ENCODE measurements around the gene CLEC14A.

The CLEC14A gene, protein sequence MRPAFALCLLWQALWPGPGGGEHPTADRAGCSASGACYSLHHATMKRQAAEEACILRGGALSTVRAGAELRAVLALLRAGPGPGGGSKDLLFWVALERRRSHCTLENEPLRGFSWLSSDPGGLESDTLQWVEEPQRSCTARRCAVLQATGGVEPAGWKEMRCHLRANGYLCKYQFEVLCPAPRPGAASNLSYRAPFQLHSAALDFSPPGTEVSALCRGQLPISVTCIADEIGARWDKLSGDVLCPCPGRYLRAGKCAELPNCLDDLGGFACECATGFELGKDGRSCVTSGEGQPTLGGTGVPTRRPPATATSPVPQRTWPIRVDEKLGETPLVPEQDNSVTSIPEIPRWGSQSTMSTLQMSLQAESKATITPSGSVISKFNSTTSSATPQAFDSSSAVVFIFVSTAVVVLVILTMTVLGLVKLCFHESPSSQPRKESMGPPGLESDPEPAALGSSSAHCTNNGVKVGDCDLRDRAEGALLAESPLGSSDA

DNA sequence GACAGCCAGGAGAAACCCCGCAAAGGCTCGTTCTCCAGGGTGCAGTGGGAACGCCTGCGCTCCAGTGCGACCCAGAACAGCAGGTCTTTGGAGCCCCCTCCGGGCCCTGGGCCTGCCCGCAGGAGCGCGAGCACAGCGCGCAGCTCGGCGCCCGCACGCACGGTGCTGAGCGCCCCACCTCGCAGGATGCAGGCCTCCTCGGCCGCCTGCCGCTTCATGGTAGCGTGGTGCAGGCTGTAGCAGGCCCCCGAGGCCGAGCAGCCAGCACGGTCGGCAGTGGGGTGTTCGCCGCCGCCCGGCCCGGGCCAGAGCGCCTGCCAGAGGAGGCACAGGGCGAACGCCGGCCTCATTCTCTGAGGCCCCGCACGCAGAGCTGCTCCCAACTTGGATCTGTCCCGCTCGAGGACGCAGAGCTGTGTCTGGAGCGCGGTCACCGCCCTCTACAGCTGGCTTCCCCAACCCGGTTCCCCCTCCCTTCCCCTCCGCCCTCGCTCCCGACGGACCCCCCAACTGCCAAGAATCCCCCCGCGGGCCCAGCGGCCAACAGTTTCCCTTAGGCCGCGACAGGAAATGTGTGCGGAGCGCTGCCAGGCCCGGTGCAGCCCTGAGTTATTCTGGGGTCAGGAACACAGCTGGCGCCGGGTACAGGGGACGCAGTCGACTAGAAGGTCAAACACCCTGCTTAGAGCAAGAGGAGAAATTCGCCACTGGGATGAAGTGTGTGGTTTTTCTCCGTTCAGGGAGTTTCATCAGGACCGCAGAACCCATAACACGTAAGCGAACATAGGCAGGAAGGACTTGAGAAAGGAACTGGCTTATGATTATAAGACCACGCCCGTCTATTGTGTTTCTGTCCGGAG lies at the start of gene CLEC14A:
Gene CLEC14A (minus strand): TSS at position 421 of the 860 bp plus-strand sequence. CDS start 71 bp downstream, at position 350.
- FAIRE-seq, result no peak
- DNase-seq (ENCODE audit: extremely low spot score, insufficient read length, low read depth), result no peak

DNA sequence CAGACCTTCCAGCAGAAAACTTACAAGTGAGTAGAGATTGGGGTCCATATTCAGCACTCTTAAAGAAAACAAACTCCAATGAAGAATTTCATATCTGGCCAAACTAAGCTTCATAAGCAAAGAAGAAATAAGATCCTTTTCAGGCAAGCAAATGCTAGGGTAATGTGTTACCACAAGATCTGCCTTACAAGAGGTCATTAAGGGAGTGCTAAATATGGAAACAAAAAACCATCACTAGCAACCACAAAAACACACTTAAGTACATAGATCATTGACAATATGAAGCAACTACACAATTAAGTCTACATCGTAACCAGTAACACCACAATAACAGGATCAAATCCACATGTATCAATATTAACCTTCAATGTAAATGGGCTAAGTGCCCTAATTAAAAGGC lies 47.1 kb upstream of the CLEC14A start:
- FAIRE-seq (no peak), DNase-seq (ENCODE audit: extremely low spot score, insufficient read length, low read depth) (no peak)

DNA sequence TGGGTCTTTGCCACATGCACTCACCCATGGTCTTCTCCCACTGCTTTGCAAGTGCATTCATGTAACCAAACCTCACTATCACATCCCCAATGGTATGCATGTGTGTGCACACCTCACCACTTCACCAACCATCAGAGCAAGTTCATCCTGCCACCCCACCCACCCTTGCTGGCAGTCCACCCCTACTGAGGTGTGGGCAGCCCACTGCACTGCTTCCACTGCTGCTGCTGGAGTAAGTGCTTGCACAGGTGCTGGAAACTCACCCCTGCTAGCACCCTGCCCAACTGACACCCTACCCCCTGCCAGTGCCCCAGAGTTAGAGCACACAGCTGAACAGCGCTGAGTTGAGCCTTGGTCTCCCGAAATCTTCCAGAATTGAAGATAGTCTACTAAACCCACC lies 46.1 kb upstream of the CLEC14A start:
- FAIRE-seq, result no peak
- no peak for DNase-seq (ENCODE audit: extremely low spot score, insufficient read length, low read depth)

DNA sequence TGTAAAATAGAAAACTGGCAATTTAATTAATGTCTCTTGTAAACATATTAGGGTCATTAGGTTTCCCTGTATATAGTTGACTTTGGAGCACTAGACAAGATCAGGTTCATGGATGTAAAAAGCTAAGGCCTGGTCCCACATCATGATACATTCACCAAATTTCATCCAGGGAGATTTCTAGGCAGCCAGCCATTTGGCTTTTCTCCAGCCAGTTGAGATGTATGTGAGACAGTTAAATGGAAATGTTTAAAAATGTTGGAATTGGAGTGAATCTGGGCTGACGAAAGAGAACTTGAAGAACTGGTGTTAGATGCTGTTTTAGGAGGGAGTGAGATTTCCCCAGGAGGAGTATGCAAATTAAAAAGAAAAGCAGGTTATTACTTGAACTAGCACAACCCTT lies 41.8 kb upstream of the CLEC14A start:
- no peak for FAIRE-seq
- no peak for DNase-seq (ENCODE audit: extremely low spot score, insufficient read length, low read depth)

DNA sequence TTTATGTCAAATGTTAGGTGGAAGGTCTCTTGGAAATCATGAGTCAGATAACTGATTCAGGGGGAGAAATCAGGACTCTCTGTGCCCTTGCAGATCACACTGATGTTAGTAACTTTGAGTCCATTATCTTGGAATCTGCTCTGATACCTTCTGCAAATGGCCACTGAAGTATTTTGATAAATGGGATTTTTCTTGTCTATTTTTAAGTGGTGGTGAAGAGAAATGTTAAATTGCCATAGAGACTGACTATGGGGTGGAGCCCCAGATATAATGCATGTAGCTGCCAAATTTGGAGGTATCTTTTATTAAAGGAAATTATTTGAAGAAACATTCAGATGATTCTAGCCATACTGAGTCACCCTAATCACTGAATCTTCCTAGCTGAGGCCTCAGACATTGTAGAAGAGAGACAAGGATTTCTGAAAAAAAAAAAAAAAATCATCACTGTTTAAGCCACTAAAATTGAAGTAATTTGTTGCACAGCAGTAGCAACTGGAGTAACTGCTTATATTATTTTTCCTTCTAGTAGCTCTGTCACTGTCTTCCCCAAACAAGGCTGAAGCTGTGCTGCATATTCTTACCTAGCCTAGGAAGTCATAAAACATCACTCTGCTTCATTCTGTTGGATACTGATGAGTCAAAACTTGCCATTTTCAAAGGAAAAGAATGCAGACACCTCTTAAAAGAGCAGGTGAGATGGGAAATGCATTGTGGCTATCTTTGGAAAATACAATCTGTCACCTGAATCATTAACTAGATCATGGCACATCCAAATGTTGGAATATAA lies 36.0 kb upstream of the CLEC14A start:
- DNase-seq (ENCODE audit: extremely low spot score, insufficient read length, low read depth) (no peak), FAIRE-seq (no peak)

DNA sequence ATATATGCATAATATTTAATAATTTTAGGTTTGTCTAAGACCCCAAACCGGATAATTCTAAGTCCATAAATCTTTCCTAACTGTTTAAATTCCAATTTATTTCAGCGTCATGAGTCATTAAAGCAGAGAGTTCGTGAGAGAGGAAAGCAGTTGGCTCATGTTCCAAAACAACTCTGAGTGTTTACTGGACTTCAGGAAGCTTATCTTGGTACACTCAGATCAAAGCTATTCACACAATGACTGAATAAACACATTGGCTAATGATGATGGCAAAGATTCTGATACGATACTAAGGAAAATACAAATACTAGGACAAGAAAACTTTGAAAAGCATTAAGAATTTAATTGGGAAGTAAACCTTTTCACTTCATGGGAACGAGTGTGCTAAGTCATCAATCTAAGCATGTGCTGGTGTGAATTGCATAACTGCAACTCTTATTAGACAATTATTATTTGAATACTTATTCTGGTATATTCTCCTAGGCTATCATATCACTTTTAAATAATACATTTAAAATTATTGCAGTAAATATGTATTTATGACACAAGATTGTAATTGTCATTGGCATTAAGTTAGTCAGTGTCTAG lies 34.8 kb upstream of the CLEC14A start:
- FAIRE-seq (no peak), DNase-seq (ENCODE audit: extremely low spot score, insufficient read length, low read depth) (no peak)

DNA sequence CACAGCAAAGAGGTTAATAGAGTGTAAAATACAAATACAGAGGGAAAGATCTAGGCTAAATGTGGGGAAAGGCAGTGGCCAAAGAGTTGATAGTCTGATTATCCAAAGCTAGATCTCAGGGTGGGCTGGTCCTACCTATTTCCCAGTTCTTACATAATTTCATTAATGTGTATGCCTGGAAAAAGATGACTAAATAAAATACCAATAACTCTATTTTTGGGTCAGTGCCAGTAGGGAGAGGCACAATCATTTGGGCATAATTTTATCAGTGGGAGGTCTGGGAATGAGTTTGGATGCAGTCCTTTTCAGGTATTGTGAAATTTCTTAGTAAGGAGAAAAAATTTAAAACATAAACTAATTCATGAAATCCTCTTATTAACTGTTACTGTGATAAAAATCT lies 30.6 kb upstream of the CLEC14A start:
- DNase-seq (ENCODE audit: extremely low spot score, insufficient read length, low read depth), result no peak
- no peak for FAIRE-seq

DNA sequence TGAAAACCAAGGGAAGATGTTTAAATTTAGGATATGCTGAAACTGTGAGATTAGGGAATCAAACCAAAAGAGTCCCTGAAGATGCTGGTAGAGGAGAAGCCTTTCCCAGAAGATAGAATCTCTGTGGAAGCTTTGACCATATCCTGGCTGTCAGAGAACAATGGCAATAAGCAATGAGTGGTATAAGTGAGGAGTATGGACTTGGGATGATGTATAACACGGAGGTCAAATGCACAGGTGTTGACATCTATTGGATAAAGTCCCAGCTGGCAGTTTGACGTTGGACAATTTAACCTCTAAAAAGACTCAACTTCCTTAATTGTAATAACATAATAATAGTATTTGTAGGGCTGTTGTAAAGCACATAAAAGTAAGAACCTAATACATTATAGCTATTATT lies 30.1 kb upstream of the CLEC14A start:
- DNase-seq (ENCODE audit: extremely low spot score, insufficient read length, low read depth) (no peak), FAIRE-seq (no peak)

DNA sequence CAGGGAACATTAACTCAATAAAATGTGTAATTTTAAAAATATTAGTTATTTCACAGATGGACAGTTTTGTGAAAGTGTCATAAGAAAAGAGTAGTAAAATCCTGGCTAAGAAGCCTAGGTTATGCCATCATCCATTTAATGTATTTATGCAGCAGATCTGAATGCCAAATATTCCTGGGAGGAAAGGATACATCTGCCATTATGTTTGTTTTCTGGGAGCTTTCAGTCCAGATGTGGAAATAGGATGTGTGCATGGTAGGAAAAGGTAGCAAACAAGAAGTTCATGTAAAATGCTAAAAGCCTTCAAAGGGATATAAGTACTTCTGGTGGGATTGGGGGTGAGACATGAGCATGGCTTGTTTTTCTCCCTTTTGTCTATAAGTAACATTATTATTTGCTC lies 27.0 kb upstream of the CLEC14A start:
- no peak for DNase-seq (ENCODE audit: extremely low spot score, insufficient read length, low read depth)
- FAIRE-seq, result no peak

DNA sequence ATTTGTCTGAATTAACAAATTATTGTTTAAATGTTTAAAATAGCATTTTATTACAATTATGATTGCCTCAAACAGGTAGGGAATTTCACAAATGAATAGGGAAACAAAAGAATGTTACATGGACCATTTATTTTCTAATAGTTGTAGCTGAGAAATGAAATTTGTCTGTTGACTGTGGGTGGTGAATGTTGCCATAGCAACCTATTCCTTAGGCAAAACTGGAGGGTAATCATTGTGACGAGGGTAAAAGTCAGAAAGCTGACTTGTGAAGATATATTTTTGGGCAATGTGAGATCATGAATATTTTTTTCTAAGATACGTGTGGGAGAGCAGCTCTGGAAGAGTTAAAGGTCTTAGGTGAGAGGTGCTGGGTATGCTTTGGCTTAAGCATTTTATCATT lies 24.2 kb upstream of the CLEC14A start:
- FAIRE-seq (no peak), DNase-seq (ENCODE audit: extremely low spot score, insufficient read length, low read depth) (no peak)

DNA sequence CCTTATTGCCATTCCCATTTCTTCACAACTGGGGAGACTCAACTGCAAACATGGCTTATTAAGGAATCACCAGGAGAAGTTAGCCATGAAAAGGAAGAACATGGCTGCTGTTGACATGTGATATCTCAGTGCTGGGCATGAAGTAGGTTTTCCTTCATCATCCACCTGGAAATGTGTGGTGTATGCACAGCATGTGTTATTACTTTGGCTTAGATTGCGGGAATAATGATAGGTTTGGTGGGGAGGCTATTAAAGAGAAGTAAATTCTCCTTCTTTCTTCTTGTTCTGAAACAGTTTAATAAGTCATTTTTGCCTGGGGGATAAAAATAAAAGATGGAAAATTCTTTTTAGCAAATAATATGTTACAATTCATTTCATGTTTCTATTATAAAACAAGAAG lies 23.7 kb upstream of the CLEC14A start:
- FAIRE-seq, result no peak
- no peak for DNase-seq (ENCODE audit: extremely low spot score, insufficient read length, low read depth)

DNA sequence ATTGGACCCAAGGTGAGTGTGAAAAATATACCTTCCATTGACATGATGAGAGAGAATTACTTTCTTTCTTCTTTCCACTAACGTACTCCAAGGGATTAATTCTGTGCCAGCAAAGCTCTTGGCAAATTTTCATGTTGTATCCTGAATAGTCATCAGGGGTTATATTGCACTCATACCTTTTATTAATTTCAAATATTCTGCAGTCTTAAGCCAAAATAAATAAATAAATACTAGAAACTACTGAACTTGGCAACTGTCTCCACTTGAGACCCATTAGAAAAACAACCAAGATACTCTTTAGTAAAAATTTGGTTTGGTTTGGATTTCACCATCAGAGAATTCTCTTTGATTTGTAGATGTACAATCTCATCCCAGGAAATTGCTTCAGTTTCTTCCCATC lies 22.1 kb upstream of the CLEC14A start:
- no peak for FAIRE-seq
- no peak for DNase-seq (ENCODE audit: extremely low spot score, insufficient read length, low read depth)

DNA sequence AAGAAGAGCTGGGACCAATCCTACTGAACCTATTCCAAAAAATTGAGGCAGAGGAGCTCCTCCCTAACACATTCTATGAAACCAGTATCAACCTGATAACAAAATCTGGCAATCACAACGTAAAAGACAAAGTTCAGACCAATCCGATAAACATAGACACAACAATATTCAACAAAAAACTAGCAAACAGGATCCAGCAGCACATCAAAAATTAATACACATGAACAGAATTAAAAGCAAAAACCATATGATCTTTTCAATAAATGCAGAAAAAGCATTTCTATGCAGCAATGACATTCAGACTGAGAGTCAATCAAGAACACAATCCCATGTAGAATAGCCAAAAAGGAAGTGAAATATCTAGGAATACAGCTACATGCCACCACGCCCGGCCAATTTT lies 7.0 kb upstream of the CLEC14A start:
- FAIRE-seq (no peak), DNase-seq (ENCODE audit: extremely low spot score, insufficient read length, low read depth) (no peak)

DNA sequence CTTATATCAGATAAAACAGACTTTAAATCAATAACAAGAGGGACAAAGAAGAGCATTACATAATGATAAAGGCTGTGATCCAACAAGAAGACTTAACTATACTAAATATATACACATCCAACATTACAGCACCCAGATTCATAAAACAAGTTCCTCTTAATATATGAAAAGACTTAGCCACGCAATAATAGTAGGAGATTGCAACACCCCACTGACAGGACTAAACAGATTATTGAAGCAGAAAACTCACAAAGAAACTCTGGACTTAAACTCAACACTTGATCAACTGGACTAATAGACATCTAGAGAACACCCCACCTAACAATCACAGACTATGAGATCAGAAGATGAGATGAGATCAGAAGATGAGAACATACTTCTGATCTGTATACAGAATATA lies 5.7 kb upstream of the CLEC14A start:
- no peak for FAIRE-seq
- no peak for DNase-seq (ENCODE audit: extremely low spot score, insufficient read length, low read depth)

DNA sequence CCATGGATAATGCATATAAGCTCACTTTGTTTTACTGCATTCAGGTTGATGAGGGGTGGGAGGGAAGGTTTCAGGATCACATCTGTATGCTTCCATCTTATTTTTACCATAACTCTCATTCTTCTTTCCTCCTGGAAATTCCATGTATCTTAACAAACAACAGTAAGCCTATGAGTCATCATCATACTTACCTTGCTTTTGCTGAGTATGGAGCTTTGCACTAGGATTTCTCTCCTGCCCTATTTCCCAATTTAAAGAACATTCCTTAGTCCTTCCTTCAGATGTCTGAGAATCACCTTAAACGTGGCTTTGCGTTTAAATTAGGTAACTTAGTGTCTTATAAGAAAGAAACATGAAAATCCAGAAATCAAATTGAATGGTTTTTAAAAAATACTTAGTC lies 1.6 kb upstream of the CLEC14A start:
- no peak for DNase-seq (ENCODE audit: extremely low spot score, insufficient read length, low read depth)
- no peak for FAIRE-seq

DNA sequence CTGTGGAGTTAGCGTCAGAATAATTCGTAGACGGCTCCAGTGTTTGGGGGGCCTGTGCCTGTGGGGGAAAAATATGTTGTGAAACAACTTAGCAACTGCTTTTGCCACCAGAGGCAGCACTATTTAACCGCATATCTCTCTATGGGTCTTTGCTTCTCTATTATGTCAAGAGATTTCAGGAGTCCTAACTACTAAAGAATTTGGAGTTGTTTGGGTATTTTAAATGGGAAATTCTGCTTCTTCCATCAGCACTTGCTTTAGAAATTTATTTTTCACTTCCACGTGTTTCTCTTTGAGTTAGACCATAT lies 594 bp upstream of the CLEC14A start:
- FAIRE-seq (no peak), DNase-seq (ENCODE audit: extremely low spot score, insufficient read length, low read depth) (no peak)

DNA sequence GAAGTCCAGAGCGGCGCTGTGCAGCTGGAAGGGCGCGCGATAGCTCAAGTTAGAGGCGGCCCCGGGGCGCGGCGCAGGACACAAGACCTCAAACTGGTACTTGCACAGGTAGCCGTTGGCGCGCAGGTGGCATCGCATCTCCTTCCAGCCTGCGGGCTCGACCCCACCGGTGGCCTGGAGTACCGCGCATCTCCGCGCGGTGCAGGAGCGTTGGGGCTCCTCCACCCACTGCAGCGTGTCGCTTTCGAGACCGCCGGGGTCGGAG lies 553 bp downstream of the CLEC14A start:
- no peak for DNase-seq (ENCODE audit: extremely low spot score, insufficient read length, low read depth)
- FAIRE-seq, result no peak

DNA sequence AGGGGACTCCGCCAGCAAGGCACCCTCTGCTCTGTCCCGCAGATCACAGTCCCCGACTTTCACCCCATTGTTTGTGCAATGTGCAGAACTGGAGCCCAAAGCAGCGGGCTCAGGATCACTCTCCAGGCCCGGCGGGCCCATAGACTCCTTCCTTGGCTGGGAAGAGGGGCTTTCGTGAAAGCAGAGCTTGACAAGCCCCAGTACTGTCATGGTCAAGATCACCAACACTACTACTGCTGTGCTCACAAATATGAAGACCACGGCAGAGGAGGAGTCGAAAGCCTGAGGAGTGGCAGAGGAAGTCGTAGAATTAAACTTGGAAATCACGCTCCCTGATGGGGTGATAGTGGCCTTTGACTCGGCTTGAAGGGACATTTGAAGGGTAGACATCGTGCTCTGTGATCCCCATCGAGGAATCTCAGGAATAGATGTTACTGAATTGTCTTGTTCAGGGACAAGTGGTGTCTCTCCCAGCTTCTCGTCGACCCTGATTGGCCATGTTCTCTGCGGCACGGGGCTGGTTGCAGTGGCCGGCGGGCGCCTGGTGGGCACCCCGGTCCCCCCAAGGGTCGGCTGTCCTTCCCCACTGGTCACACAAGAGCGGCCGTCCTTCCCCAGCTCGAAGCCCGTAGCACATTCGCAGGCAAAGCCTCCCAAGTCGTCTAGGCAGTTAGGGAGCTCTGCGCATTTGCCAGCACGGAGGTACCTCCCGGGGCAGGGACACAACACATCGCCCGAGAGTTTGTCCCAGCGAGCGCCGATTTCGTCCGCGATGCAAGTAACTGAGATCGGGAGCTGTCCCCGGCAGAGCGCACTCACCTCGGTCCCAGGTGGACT lies 1.1 kb downstream of the CLEC14A start:
- FAIRE-seq, result no peak
- DNase-seq (ENCODE audit: extremely low spot score, insufficient read length, low read depth), result no peak

DNA sequence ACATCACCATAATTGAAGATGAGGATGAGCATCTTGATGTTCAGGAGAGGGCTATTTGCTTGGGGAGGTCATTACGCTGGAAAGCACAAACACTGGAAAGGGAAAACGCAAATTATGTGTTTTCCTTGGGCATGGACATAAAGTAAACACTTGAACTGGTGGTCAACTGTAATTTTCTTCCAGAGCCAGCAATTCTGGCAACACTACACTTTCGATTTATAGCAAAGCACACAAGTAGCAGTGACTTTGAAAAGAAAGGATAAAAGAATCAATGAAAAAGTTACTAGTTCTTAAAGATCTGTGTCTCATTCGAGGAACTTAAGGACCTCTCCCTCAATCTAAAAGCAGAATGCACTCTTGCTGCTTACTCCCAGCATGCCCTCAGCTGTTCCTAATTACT lies 2.2 kb downstream of the CLEC14A start:
- DNase-seq (ENCODE audit: extremely low spot score, insufficient read length, low read depth) (no peak), FAIRE-seq (no peak)

Data from GM18507 (cell line).